ENCODE results near the gene ANKMY1.

The ANKMY1 gene

DNA sequence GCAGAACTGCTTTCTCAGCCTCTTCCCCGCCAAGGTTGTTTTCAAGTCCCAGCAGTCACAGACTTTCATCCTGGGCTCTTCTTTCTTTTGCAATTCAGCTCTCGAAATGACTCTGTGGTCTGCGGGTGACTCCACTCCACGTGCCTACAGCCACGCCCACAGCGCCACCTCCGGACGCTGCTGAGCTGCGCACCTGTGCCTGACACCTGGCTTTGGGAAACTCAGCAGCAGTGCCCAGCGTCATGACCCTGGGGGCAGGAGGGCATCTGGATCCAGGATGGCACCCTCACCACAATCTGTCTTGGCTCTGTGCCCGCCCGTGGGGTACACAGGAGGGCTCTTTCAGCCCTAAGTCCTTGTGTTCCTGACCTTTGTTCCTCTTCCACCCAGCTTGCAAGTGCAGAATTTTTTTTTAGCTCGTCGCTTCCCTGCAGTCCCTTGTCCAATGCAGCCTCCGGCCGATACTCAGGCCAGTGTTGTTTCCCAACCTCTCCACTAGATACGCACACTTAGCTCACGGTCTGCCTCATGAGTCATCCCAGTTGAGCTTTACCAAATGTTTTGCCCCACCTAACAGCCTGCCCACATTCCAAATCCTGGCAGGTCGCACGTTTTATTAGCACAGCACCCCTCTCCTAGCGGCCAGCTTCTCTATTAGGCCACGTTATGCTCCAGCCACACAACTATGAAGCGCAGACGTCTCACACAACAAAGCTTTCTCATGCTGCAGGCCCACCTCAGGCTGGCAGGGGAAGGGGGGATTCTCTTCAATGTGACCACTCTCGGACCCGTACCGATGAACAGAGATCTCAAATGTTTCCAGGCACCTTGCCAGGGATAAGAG is 22.2 kb upstream of the ANKMY1 start:
- DNase-seq (ENCODE audit: low read depth): peak; percentile 73

DNA sequence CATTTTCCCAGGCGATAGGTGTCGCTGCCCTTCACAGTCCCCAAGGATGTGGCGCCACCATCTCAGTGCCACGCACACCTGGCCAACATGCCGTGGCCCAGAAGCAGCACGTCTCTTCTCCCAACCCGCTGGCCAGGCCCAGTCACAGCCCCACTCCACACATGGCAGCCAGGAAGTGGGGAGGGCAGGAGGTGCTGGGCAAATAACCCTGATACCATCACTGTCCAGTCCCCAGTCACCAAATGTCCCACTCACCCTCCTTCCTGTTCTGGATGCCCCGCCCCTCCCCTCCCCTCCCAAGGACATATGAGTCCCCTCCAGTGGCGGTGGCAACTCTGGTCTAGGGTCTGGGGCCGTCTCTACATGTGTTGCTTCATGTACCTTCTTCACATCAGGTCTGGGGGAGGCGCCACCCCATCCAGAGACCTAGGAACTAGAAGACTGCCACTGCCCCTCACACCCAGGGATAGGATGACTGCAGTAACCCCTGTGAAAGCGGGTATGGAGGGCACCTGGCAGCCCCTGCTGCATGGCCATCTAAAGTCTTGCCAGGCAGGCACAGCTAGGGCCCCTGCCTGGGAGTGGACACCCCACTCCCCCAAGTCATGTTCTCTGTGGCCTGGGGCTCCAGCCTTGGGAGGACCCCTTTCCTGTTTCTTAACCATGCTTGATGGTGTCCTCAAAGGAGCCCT is 21.4 kb upstream of the ANKMY1 start:
- no peak for DNase-seq (ENCODE audit: low read depth)

DNA sequence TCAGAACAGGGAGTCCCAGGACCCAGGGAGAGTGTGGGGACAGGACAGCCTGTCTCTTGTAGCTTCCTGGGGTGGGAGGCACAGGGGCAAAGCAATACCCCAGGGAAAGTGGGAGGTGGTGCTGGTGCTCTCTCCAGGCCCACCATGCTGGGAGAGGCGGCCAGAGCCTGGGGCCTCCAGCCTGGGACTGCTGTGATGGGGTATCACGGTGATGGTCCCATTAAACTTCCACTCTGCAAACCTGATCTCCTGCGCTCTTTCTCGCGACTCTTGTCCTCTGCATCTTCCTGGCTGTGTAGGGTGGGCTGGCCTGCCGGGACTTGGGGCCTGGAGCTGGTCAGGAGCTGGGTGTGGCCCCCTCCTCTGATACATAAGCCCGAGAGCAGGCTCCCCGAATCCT is 20.7 kb upstream of the ANKMY1 start:
- no peak for DNase-seq (ENCODE audit: low read depth)

DNA sequence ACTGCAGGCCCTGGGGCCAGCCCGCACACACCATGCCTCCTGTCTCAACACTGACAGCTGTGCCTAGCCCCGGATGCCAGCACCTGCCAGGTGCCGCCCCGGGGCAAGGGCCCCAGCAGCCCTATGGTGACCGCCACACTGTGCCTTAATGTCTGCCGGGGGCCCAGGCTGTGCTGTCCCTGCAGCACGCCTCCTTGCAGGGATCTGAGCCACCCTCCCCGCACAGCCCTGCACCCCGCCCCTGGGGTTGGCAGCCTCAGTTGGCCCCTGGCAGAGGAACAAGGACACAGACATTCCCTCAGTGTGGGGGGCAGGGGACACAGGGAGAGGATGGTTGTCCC is 20.3 kb upstream of the ANKMY1 start:
- DNase-seq (ENCODE audit: low read depth): no peak

DNA sequence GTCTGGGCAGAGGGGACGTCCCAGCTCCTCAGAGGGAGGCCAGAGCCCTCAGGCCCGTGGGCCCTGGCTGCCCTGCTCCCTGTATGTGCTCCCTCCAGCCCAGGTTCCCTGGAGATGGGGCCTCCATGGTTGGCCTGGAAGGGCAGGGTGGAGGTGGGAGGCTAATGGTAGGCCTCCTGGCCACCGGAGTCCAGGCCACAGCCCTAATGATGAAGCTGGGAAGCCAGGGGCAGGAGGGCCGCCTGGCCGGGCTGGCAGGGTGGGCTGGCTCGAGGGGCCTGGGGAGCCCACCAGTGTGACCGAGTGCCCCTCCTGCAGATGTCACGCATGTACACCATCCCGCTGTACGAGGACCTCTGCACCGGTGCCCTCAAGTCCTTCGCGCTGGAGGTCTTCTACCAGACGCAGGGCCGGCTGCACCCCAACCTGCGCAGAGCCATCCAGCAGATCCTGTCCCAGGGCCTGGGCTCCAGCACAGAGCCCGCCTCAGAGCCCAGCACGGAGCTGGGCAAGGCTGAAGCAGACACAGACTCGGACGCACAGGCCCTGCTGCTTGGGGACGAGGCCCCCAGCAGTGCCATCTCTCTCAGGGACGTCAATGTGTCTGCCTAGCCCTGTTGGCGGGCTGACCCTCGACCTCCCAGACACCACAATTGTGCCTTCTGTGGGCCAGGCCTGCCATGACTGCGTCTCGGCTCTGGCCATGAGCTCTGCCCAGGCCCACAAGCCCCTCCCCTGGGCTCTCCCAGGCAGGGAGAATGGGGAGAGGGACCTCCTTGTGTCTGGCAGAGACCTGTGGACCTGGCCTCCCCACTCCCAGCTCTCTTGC is 19.7 kb upstream of the ANKMY1 start:
- DNase-seq (ENCODE audit: low read depth): no peak

DNA sequence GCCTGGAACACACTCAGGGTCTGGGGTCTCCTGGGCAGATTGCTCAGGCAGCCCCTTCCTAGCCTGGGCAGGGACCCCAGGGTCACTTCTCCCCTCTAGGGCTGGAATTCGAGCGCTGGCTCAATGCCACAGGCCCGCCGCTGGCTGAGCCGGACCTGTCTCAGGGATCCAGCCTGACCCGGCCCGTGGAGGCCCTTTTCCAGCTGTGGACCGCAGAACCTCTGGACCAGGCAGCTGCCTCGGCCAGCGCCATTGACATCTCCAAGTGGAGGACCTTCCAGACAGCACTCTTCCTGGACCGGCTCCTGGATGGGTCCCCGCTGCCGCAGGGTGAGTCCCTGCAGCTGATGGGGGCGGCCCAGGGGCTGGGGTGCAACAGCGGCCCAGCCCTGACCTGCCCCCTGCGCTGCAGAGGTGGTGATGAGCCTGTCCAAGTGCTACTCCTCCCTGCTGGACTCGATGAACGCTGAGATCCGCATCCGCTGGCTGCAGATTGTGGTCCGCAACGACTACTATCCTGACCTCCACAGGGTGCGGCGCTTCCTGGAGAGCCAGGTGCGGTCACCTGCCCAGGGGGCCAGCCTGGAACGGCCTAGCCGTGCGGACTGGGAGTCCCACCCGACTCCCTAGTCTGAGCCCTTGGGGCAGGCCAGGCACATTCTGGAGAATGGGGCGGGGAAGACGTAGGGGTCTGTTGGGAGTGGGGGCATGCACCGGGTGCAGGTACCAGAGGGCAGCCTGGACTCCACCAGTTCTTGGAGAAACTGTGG is 18.8 kb upstream of the ANKMY1 start:
- DNase-seq (ENCODE audit: low read depth): no peak

DNA sequence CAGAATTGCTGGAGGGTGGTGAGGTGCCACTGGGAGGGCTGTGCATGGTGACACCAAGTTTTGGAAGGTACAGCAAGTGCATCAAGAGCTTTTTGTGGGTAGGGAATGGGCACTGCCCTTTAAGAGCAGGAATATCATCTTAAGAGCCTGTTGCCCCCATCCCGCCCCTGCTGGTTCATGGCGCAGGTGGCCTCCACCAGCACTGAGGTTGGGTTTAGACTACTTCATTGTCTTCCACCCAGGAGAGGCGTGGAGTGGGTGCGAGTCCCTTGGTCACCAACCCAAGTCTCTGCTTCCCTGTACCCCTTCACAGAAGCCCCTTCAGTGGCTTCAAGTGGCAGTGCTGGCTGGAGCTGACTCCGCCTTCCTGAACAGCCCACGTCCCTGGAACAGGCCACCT is 18.2 kb upstream of the ANKMY1 start:
- no peak for DNase-seq (ENCODE audit: low read depth)

DNA sequence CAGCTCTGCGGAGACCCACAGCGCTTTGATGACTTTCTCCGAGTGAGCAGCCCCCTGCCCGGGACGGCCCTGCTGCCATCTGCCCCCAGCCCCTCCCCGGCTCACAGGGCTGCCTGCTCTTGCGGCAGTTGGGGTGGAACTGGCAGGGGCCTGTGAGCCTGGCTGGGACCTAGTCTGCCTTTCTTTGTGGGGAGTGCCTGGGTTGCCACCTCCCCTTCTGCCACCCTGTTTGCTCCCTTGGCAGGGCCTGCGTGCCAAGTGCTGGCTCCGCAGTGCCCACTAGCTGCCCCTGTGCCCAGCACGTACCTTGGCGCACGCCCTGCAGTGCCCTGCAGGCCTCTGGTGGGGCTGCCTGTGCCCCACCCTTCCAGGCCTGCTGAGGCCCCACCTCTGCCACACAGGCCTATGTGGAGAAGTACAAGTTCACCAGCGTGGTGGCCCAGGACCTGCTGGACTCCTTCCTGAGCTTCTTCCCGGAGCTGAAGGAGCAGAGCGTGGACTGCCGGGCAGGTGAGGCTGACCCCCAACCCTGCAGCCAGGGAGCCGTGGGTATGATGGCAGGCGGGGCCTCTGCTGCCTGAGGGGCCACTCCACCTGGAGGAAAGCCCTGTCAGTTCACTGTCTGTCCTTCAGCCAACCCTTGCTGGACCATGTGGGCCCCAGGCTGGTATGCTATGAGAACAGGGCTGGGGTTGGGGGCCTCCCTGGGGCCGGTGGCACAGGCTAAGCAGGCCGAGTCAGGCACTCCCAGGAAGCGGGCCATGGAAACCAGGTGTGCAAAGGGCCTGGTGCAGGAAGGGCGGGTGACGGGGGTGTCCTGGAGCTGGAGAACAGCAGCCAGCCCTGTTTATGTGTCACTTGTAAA is 17.5 kb upstream of the ANKMY1 start:
- DNase-seq (ENCODE audit: low read depth): no peak

DNA sequence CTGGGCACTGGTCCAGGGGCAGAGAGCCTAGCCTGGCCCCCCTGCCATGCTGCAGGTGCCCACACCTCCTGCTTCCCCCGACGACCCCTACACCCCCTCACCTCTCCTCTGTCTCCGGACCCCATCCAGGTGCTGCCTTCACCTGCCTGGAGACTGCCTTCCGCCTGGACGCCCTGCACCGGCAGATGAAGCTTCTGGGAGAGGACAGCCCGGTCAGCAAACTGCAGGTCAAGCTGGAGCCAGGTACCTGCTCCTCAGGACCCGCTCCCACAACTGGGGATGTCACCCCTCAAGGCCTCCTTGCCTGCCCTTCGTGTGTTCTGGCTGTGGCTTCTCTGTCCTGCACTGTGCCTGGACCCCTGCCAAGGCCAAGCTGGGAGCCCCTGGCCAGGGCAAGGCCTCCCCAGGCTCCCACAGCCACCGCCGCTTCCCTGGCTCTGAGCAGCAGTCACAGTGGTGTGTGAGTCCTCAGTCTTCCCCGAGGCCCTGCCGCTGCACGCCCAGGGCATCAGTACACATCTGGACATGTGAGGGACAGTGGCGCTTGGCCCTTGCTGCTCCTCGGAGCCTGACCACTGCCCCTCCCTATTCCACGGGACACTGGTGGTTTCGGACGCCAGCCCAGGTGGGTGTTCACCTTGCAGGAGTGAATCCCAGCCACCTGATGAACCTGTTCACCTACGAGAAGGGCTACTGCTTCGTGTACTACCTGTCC is 16.8 kb upstream of the ANKMY1 start:
- DNase-seq (ENCODE audit: low read depth): no peak

DNA sequence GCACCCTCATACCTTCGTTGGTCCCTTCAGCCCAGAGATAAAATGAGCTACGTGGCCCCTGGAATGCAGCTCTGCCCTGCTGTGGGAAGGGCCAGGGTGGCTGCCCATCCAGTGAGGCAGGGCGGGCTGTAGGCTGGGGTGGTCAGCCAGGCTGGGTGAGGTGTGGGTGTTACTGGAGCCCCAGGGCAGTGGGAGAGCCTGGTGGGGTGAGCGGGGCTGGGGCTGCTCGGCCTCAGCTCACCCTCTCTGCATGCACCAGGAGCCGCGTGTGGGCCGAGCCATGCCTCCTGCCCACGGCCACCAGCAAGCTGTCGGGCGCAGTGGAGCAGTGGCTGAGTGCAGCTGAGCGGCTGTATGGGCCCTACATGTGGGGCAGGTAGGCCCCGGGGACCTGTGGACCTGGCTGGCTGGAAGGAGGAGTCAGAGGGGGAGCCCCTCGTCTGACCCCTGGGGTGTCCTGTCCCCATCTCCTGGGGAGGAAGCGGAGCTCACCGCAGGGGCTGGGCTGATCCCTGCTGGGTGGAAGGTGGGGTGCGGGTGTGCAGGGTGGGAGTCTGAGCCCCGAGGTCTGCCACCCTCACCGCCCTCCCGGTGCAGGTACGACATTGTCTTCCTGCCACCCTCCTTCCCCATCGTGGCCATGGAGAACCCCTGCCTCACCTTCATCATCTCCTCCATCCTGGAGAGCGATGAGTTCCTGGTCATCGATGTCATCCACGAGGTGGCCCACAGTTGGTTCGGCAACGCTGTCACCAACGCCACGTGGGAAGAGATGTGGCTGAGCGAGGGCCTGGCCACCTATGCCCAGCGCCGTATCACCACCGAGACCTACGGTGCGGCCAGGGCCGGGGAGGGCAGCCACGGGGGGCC is 16.0 kb upstream of the ANKMY1 start:
- DNase-seq (ENCODE audit: low read depth): no peak

DNA sequence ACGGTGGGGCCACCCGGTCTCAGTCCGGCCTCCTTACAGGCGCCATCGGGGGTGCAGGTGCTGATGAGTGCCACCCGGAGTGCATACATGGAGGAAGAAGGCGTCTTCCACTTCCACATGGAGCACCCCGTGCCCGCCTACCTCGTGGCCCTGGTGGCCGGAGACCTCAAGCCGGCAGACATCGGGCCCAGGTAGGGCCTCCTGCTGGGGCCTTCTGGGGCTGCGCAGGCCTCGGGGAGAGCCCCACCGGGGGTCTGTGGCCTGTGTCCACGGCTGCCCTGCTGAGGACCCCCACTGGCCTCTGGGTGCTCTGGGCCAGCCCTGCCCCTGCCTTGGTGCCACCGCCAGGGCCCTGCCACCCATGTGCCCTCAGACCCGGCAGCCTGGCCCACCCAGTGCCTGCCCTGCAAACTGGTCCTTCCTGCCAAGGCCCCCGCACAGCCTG is 15.3 kb upstream of the ANKMY1 start:
- no peak for DNase-seq (ENCODE audit: low read depth)

DNA sequence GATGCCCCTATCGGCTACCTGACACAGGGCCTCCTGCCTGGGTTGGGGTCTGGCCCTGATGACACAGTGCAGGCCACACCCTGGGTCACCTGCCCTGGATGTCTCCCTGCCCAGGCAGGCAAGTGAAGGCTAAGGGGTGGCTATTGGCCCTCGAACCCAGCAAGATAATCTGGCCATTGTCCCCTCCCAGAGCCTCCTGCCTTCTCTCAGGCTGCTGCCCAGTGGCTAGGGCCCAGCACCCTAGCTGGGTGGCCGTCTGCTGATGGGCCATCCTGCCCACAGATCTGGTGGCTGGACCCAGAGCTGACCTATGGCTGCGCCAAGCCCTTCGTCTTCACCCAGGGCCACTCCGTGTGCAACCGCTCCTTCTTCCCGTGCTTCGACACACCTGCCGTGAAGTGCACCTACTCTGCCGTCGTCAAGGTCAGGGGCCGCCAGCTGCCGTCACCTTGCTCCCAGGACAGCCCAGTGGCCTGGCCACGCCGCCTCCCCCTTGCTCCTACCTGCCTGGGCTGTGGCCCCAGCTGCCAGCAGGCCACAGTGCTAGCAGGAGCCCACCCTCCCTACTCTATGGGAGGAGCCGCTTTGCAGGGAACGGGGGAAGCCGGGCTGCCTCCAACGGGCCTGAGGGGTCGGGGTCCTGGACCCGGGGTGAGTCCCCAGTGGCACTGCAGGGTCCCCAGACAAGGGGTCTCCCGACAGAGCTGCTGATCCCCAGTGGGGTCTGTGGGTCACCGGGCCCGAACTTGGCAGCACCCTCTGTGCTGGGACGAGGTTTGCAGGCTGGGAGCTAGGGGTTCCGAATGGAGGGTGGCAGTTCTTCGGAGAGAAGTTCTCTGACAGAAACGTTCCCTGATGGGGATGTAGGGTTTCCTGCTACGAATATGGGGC is 14.6 kb upstream of the ANKMY1 start:
- no peak for DNase-seq (ENCODE audit: low read depth)

DNA sequence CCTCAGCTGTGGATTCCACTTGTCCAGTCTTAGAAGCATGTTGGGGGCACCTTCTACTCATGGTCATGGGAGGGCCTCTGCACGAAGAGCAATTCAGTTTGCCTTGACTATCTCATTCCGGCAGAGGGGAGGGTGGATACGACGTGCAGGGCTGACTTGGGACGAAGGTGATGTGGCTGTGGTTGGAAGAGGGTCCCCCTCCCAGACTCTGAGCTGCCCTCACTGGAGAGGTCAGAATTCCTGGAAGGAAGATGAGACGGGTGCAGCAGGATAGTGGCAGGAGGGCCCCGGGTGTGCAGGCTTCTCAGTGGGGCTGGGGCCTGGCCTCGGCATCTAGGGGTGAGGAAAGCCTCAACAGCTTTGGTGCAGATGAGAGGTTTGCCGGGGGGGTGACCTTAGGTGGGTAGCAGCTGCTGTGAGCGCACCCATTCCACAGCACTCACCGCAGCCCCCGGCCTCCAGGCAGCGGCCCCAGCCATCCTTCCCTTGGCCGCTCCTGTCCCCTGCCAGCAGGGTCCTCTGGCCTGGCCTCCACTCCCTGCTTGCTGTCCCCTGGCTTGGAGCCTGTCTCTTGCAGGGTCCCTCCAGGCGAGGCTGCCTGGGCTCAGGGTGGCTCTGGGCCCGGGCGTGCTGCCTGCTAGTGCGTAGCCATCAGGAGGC is 13.7 kb upstream of the ANKMY1 start:
- no peak for DNase-seq (ENCODE audit: low read depth)

DNA sequence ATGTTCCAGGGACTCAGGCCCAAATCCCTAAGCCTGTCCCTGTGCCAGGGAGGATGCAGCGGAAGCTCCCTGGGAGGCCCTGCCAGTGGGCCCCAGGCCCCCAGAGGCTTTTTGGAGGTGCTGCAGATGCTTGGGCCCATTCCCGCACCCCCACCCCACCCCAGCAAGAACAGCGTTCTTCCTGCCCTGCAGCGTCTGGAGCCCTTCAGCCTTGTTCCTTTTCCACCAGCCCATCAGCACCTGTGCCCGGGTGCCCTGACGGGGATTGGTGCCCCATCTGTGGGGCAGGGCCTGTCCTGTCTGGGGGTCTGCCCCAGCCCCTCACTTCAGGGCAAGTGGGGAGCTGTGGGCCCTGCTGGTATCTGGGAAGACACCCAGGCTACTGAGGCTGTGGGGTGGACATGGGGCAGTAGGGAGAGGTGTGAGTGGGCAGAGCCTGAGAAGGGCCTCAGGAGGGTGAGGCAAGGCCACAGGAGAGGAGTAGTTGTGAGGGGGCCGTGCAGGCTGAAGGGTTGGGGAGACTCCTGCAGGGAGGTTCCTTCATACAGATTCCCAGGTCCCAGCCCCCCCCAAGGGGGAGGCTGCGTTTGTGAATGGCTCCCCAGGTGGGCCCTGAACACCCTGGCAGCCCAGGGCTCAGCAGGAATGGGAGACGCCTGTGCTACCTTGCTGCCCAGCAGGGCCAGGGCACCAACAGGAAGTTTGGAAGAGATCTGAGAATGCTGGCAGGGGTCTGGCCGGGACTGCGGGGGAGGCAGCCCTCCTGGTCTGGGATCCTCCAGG is 12.9 kb upstream of the ANKMY1 start:
- DNase-seq (ENCODE audit: low read depth): no peak

DNA sequence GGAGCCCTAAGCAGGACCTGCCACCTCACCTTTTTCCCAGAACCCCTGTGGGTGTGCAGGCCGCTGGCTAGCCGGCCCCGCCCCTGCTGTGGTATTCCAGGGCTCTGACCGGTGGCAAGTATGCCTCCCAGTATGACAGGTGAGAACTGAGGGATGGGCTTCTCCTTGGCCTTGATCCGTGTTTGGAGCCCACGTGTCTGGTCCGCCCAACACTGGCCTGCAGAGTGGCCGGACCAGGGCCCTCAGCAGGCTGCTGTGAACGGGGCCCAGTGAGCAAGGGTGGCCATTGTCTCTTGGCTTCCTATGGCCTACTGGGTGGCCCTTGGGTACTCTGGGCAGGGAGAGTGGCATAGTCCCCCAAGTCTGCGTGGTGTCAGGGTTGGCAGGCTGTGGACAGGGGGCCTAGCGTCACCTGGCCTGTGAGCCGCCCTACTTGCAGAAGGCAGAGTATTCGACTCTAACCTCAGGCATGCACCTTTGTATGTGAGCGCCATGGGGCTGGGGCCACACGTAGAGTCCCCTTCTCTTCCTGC is 12.3 kb upstream of the ANKMY1 start:
- no peak for DNase-seq (ENCODE audit: low read depth)

DNA sequence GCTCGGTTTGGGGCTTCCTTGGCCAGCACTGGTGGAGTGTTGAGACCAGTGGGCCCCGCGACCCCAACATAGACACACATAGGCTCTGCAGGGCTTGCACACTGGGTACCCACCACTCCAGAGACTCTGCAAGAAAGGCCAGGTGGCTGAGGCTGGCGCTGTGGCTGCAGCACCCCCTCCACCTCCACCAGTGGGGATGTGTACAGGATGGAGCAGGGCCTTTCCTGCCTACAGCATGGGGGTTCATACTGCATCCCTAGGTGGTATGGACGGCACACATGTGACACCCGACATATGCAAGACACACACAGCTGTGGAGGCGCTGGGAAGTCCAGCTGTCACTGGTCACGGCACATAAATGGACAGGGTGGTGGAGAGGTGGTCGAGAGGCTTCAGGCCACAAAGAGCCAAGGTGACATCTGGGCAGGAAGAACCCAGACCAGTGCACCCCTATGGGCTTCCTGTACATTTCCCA is 11.8 kb upstream of the ANKMY1 start:
- DNase-seq (ENCODE audit: low read depth): no peak
